Activated naive CD8-positive, alpha-beta T cell (primary cell): ENCODE measurements around the gene PTGR3.

Source experiments
- H3K27ac Mint-ChIP-seq: one replicate; pipeline ENCODE4 v1.8.0; 2021; ENCODE audit warnings: mixed read lengths
- H3K27me3 Mint-ChIP-seq: one replicate; pipeline ENCODE4 v1.8.0; 2021; ENCODE audit warnings: mixed read lengths
- H3K36me3 Mint-ChIP-seq: one replicate; pipeline ENCODE4 v1.8.0; 2021; ENCODE audit warnings: mixed read lengths
- H3K4me1 Mint-ChIP-seq: one replicate; pipeline ENCODE4 v1.8.0; 2021; ENCODE audit warnings: low read depth, mixed read lengths
- H3K4me3 Mint-ChIP-seq: one replicate; pipeline ENCODE4 v1.8.0; 2021; ENCODE audit warnings: mild to moderate bottlenecking, mixed read lengths
- H3K9me3 Mint-ChIP-seq: one replicate; pipeline ENCODE4 v1.8.0; 2021; ENCODE audit warnings: low read depth, mixed read lengths

Gene PTGR3

GRCh38 chr18:75183973-75184493, 24.9 kb downstream of the PTGR3 start:
- peaks cover 3% of the 10 kb centered on the region for H3K36me3 Mint-ChIP-seq

GRCh38 chr18:75183524-75183923, 25.4 kb downstream of the PTGR3 start:
- no peaks in the 10 kb centered on the region for H3K9me3 Mint-ChIP-seq
- H3K27me3 Mint-ChIP-seq: no peaks in the 10 kb centered on the region
- H3K4me3 Mint-ChIP-seq: no peak overlapping the region
- peaks cover 3% of the 10 kb centered on the region for H3K36me3 Mint-ChIP-seq
- H3K4me1 Mint-ChIP-seq: no peaks in the 10 kb centered on the region
- H3K27ac Mint-ChIP-seq: no peak overlapping the region

More at GRCh38 chr18:75183973-75184493, 24.9 kb downstream of the PTGR3 start:
- Mint-ChIP-seq H3K4me1 (no peaks in the 10 kb centered on the region), H3K9me3 (no peaks in the 10 kb centered on the region), H3K27me3 (no peaks in the 10 kb centered on the region), H3K4me3 (no peak overlapping the region), H3K27ac (no peak overlapping the region)

- H3K27ac Mint-ChIP-seq: no peak overlapping the region
- no peaks in the 10 kb centered on the region for H3K36me3 Mint-ChIP-seq
- no peaks in the 10 kb centered on the region for H3K9me3 Mint-ChIP-seq
- H3K4me1 Mint-ChIP-seq: no peaks in the 10 kb centered on the region
- no peak overlapping the region for H3K4me3 Mint-ChIP-seq
- no peaks in the 10 kb centered on the region for H3K27me3 Mint-ChIP-seq
Measured at GRCh38 chr18:75179819-75180600, 28.9 kb downstream of the PTGR3 start.

DNA sequence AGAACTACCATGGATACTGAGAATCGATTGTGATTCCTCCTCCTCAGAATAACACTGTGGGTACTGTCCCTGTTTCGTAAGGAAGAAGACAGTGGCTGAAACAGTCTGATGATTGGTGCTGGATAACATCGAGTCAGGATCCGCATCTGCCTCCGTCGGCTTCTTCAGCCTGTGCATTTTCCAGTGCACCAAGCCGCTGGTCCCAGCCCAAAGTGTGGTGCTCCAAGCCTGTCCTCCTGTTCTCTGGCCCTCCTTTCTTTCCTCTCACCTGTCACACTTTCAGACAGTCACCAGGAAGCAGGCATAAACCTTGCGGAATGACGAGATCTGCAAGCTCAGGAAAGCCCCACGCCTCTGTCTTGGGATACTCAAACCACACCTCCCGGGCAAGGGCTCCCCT, 30.6 kb downstream of the PTGR3 start:
- Mint-ChIP-seq H3K36me3 (no peaks in the 10 kb centered on the region), H3K4me3 (no peak overlapping the region)

GRCh38 chr18:75176849-75177248, 32.1 kb downstream of the PTGR3 start:
- Mint-ChIP-seq H3K27me3 (peaks cover 2% of the 10 kb centered on the region), H3K27ac (no peak overlapping the region), H3K36me3 (no peaks in the 10 kb centered on the region), H3K4me1 (peaks cover 11% of the 10 kb centered on the region), H3K4me3 (no peak overlapping the region), H3K9me3 (no peaks in the 10 kb centered on the region)

More for the DNA sequence above, 30.6 kb downstream of the PTGR3 start:
- Mint-ChIP-seq H3K9me3 (no peaks in the 10 kb centered on the region), H3K27me3 (no peaks in the 10 kb centered on the region), H3K4me1 (peaks cover 5% of the 10 kb centered on the region), H3K27ac (no peak overlapping the region)

DNA sequence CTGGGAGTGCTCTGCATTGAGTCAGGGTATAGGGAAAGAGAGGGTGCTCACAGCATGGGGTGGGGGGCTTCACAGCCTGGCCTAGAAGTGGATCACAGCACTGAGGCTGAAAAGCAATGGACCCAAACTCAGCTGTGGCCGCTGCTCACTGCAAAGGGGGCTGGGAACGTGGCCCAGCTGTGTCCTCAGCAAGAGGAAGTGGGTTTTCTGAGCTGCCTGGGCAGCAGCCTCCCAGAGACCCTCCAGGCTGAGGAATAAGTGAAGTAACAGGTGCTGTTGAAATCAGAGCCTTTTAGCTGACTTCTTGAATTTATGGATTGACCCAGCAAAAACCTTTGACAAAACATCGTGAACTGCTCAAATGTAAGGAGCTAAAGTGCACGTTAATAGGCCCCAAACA, 35.2 kb downstream of the PTGR3 start:
- H3K4me1 Mint-ChIP-seq: peaks cover 11% of the 10 kb centered on the region
- H3K27ac Mint-ChIP-seq: no peak overlapping the region
- peaks cover 2% of the 10 kb centered on the region for H3K27me3 Mint-ChIP-seq
- no peaks in the 10 kb centered on the region for H3K9me3 Mint-ChIP-seq
- no peaks in the 10 kb centered on the region for H3K36me3 Mint-ChIP-seq
- H3K4me3 Mint-ChIP-seq: no peak overlapping the region

DNA sequence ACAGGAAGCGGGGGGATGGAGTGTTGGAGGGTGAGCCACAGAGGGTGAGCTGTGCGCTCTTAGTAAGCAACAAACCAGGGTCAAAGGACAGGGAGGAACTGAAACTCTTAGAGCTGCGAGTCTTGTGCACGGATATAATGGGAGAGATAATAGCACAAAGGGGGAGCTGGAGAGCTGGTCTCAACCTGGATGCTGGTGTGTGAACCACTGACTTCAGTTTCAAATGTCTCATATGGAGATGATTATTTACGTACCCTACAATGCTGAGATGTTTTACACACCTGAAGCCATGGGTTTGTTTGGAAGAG, 35.9 kb downstream of the PTGR3 start:
- peaks cover 11% of the 10 kb centered on the region for H3K4me1 Mint-ChIP-seq
- no peaks in the 10 kb centered on the region for H3K9me3 Mint-ChIP-seq
- H3K27ac Mint-ChIP-seq: no peak overlapping the region
- no peak overlapping the region for H3K4me3 Mint-ChIP-seq
- H3K27me3 Mint-ChIP-seq: peaks cover 2% of the 10 kb centered on the region
- no peaks in the 10 kb centered on the region for H3K36me3 Mint-ChIP-seq

GRCh38 chr18:75172299-75173124, 36.4 kb downstream of the PTGR3 start:
- Mint-ChIP-seq H3K9me3 (no peaks in the 10 kb centered on the region), H3K4me3 (no peak overlapping the region), H3K4me1 (peaks cover 11% of the 10 kb centered on the region), H3K27ac (no peak overlapping the region), H3K36me3 (no peaks in the 10 kb centered on the region), H3K27me3 (peaks cover 2% of the 10 kb centered on the region)

DNA sequence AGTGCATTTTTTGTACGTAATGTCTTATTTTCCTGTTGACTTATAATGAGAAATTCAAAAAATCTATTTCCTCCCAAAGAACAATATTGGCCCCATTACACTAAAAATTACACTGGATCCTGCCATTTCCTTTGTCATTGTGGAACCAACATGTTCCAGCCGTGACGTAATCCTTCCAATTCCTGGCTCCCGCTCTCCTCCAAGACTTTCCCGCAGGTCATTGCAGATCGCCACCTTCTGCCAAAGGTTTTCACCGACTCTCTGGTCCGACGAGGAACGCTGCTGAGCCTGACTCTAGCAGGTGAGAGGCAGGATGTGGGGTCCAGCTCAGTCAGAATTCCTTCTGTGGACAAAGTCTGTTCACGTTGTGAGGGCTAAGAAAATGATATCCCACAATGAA, 38.0 kb downstream of the PTGR3 start:
- Mint-ChIP-seq H3K9me3 (no peaks in the 10 kb centered on the region), H3K36me3 (no peaks in the 10 kb centered on the region), H3K27ac (no peak overlapping the region), H3K4me3 (no peak overlapping the region), H3K4me1 (peaks cover 11% of the 10 kb centered on the region), H3K27me3 (peaks cover 4% of the 10 kb centered on the region)

DNA sequence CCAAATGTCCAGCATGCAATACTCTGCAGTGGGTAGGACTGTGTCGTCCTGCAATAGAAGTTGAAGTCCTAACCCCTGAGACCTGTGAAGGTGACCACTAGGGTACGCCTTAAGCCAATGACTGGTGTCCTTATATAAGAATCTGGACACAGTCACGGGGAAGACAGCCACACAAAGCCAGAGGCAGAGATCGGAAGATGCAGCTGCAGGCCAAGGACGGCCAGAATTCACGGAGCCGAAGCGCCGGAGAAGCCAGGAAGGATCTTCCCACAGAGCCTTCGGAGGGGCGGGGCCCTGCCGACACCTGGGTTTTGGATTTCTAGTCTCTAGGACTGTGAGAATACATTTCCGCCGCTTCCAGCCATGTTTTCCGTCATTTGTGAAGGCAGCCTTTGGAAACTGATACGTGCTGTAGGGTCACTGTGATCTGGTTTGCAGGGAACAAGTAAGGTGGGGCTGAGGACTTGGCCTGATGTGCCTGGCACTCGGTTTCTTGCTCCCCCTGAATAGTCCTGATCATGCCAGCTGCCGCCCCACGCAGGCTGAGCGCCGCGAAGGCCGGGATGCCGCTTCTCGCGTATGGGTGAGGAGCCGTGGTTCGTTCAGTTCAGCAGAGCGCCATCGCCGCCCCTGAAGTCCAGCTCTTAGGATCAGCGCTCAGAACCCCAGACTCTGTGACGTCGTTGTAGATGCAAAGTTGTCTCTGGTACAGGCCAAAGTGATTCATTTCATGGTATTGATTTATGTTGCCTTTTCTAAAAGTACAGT, 38.7 kb downstream of the PTGR3 start:
- Mint-ChIP-seq H3K36me3 (no peaks in the 10 kb centered on the region), H3K27ac (no peak overlapping the region), H3K9me3 (no peaks in the 10 kb centered on the region), H3K27me3 (peaks cover 4% of the 10 kb centered on the region), H3K4me1 (peaks cover 11% of the 10 kb centered on the region), H3K4me3 (no peak overlapping the region)

DNA sequence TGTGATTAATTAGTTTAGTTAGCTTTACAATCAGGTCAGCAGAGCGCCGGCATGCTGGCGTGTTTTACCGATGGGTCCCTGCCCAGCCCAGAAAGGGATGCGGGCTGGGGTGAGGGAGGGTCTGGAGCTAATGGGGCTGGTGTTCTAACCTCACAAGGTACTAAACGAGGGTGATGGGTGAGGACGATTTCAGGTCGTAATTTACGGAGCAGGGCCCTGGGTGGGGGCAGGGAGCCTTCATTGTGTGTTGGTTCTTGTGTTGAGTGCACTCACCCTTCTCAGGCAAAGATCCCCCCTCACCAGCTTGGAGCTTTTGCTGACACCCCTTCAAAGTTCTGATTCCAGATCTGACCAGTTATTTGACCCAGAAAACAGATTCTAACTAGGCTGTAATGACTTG, 39.5 kb downstream of the PTGR3 start:
- Mint-ChIP-seq H3K36me3 (no peaks in the 10 kb centered on the region), H3K4me1 (peaks cover 11% of the 10 kb centered on the region), H3K4me3 (no peak overlapping the region), H3K9me3 (no peaks in the 10 kb centered on the region), H3K27ac (no peak overlapping the region), H3K27me3 (peaks cover 4% of the 10 kb centered on the region)

- H3K4me3 Mint-ChIP-seq: no peak overlapping the region
- H3K4me1 Mint-ChIP-seq: peaks cover 6% of the 10 kb centered on the region
- peaks cover 4% of the 10 kb centered on the region for H3K27me3 Mint-ChIP-seq
- no peak overlapping the region for H3K27ac Mint-ChIP-seq
- H3K36me3 Mint-ChIP-seq: no peaks in the 10 kb centered on the region
- no peaks in the 10 kb centered on the region for H3K9me3 Mint-ChIP-seq
Measured at GRCh38 chr18:75168619-75169018, 40.3 kb downstream of the PTGR3 start.

DNA sequence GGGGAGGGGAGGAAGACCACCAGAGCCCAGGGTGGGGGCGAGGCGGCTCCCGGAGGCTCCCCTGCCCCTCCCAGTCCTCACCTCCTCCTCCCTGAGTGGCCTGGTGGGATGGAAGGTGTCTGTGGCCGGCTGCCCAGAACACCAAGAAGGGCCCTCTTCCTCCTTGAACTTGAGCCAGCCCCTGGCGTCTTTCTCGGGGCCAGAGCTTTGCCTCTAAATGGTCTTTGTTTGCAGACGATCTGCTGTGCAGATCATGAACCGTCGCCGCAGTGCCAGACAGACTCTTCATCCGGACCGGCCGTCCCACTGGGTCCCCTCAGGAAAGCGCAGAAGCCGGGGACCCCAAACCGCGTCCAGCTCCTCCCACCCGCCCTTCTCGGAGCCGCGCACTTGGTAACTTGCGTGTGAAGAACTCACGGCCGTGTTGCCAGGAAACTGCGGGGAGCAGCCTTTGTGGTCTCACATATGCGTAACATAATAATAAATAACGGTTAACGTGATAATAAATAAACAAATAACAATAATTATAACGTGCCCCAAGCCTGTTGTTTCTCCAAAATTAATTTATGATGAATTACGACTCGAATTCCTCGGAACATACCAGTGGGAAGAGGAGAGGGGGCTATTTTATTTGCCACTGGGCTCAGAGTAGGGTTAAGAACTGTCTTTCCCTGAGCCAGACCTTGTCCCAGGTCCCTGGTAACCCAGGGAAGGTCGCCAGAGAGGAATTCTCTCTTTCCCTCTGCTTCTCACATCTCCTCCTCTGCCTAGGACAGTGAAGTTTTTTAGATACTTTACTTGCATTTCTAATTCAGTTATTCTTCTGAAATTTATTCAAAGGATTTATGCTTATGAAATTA, 41.0 kb downstream of the PTGR3 start:
- Mint-ChIP-seq H3K27ac (no peak overlapping the region), H3K4me3 (no peak overlapping the region), H3K36me3 (no peaks in the 10 kb centered on the region), H3K27me3 (peaks cover 4% of the 10 kb centered on the region), H3K9me3 (no peaks in the 10 kb centered on the region), H3K4me1 (peaks cover 2% of the 10 kb centered on the region)

- no peak overlapping the region for H3K27ac Mint-ChIP-seq
- H3K36me3 Mint-ChIP-seq: no peaks in the 10 kb centered on the region
- H3K4me1 Mint-ChIP-seq: peaks cover under 1% of the 10 kb centered on the region
- H3K4me3 Mint-ChIP-seq: no peak overlapping the region
- H3K9me3 Mint-ChIP-seq: no peaks in the 10 kb centered on the region
- peaks cover 3% of the 10 kb centered on the region for H3K27me3 Mint-ChIP-seq
Measured at GRCh38 chr18:75167137-75167536, 41.8 kb downstream of the PTGR3 start.
